Loucy (cell line): Measurements from ENCODE around the gene LTBP2.

Source experiments
- H2AFZ ChIP-seq: fragments of 200-600 bp; sonication (generic); 2 replicates; pipeline ENCODE4 v1.6.0; 2016; ENCODE audit warnings: antibody characterized with exemption, mild to moderate bottlenecking, low read length, moderate library complexity
- H3F3A ChIP-seq: fragments of 200-600 bp; 2 replicates; pipeline ENCODE4 v1.6.0; 2016; ENCODE audit warnings: antibody characterized with exemption, low read depth, mild to moderate bottlenecking
- H3K27me3 ChIP-seq: fragments of 200-600 bp; sonication (generic); 2 replicates; pipeline ENCODE4 v1.6.1; 2014; ENCODE audit warnings: low read length, mild to moderate bottlenecking; ENCODE audit not compliant: insufficient read depth, poor library complexity, severe bottlenecking
- H3K36me3 ChIP-seq: fragments of 200-600 bp; sonication (generic); 2 replicates; pipeline ENCODE4 v1.6.1; 2016; ENCODE audit warnings: low read length; ENCODE audit not compliant: insufficient read depth
- H3K4me1 ChIP-seq: fragments of 200-600 bp; sonication (generic); 2 replicates; pipeline ENCODE4 v1.5.1; 2014; ENCODE audit warnings: low read length, mild to moderate bottlenecking; ENCODE audit not compliant: insufficient read depth, poor library complexity, severe bottlenecking
- H3K4me2 ChIP-seq: fragments of 200-600 bp; sonication (generic); 2 replicates; pipeline ENCODE4 v1.6.0; 2014; ENCODE audit warnings: antibody characterized with exemption, low read length, low read depth, mild to moderate bottlenecking; ENCODE audit not compliant: poor library complexity, severe bottlenecking
- H3K4me3 ChIP-seq: fragments of 200-600 bp; sonication (generic); 2 replicates; pipeline ENCODE4 v1.5.1; 2014; ENCODE audit warnings: low read length, mild to moderate bottlenecking, mixed read lengths; ENCODE audit not compliant: poor library complexity, severe bottlenecking
- H3K79me2 ChIP-seq: fragments of 200-600 bp; sonication (generic); 2 replicates; pipeline ENCODE4 v1.6.1; 2014; ENCODE audit warnings: low read length; ENCODE audit not compliant: insufficient read depth
- H3K9ac ChIP-seq: fragments of 200-600 bp; sonication (generic); 2 replicates; pipeline ENCODE4 v1.6.0; 2014; ENCODE audit warnings: mild to moderate bottlenecking, low read depth, low read length, moderate library complexity; ENCODE audit not compliant: poor library complexity, severe bottlenecking
- H3K9me2 ChIP-seq: fragments of 200-600 bp; sonication (generic); replicated peaks from 2 replicates; pipeline ENCODE4 v1.6.1; 2016; ENCODE audit warnings: low read depth, low read length, mixed read lengths
- H3K9me3 ChIP-seq: fragments of 200-600 bp; sonication (generic); 2 replicates; pipeline ENCODE4 v1.6.1; 2014; ENCODE audit warnings: mild to moderate bottlenecking, antibody characterized with exemption, low read length, low read depth; ENCODE audit not compliant: insufficient read depth
- H4K20me1 ChIP-seq: fragments of 200-600 bp; sonication (generic); 2 replicates; pipeline ENCODE4 v1.6.0; 2014; ENCODE audit warnings: antibody characterized with exemption, low read length, mild to moderate bottlenecking; ENCODE audit not compliant: insufficient read depth, poor library complexity, severe bottlenecking
- EZH2phosphoT487 ChIP-seq: fragments of 200-600 bp; IDR thresholded peaks from 2 replicates; pipeline ENCODE4 v1.6.1; 2018; ENCODE audit warnings: antibody characterized with exemption, mild to moderate bottlenecking, moderate library complexity, borderline replicate concordance
- TF ChIP-seq, protein P1 (sequence below): fragments of 200-600 bp; sonication (generic); conservative IDR thresholded peaks from 2 replicates; pipeline ENCODE4 v1.5.1; 2014; ENCODE audit warnings: mild to moderate bottlenecking, antibody characterized with exemption, low read length

LTBP2 gene

DNA sequence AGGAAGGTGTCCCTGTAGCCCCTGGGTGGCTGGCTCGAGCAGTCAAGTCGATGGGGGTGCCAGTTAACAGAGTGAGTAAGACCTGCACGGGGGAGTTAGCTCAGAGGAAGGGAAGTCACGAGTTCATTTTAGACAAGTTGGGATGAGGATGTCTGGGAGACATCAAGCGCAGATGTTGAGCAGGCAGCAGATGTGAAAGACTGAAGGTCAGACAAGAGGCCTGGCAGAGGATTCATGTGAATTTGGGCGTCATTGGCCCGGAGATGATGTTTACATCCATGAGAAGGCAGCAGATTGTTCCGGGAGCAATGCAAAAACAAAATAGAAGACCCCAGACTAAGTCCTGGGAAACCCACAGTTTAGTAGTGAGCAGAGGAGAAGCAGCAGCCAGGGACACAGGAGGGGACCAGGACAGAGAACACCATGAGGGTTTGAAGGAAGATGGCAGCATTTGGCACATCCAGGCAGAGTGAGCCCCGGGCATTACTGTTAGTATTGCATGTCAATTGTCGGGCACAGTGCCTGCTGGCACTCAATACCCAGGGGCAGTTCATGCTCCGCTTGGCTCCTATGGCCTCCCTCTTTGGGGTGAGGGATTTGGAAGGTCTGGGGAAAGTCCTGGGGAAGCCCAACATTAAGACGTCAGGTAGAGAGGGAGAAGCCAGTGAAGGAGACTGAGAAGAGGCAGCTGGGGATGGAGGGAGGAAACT lies 15.1 kb downstream of the LTBP2 start:
- Histone ChIP-seq H3K9me2 (no peaks in the 10 kb centered on the region), H2AFZ (no peak overlapping the region), H3K9ac (no peak overlapping the region), H3F3A (no peaks in the 10 kb centered on the region), H3K36me3 (no peaks in the 10 kb centered on the region), H3K4me3 (no peak overlapping the region), H3K4me2 (no peak overlapping the region), H4K20me1 (no peaks in the 10 kb centered on the region), H3K9me3 (no peaks in the 10 kb centered on the region), H3K27me3 (no peaks in the 10 kb centered on the region), H3K79me2 (no peaks in the 10 kb centered on the region), H3K4me1 (no peaks in the 10 kb centered on the region)
- no peak for TF ChIP-seq EZH2phosphoT487
- TF ChIP-seq, protein P1, sequence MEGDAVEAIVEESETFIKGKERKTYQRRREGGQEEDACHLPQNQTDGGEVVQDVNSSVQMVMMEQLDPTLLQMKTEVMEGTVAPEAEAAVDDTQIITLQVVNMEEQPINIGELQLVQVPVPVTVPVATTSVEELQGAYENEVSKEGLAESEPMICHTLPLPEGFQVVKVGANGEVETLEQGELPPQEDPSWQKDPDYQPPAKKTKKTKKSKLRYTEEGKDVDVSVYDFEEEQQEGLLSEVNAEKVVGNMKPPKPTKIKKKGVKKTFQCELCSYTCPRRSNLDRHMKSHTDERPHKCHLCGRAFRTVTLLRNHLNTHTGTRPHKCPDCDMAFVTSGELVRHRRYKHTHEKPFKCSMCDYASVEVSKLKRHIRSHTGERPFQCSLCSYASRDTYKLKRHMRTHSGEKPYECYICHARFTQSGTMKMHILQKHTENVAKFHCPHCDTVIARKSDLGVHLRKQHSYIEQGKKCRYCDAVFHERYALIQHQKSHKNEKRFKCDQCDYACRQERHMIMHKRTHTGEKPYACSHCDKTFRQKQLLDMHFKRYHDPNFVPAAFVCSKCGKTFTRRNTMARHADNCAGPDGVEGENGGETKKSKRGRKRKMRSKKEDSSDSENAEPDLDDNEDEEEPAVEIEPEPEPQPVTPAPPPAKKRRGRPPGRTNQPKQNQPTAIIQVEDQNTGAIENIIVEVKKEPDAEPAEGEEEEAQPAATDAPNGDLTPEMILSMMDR: no peak

DNA sequence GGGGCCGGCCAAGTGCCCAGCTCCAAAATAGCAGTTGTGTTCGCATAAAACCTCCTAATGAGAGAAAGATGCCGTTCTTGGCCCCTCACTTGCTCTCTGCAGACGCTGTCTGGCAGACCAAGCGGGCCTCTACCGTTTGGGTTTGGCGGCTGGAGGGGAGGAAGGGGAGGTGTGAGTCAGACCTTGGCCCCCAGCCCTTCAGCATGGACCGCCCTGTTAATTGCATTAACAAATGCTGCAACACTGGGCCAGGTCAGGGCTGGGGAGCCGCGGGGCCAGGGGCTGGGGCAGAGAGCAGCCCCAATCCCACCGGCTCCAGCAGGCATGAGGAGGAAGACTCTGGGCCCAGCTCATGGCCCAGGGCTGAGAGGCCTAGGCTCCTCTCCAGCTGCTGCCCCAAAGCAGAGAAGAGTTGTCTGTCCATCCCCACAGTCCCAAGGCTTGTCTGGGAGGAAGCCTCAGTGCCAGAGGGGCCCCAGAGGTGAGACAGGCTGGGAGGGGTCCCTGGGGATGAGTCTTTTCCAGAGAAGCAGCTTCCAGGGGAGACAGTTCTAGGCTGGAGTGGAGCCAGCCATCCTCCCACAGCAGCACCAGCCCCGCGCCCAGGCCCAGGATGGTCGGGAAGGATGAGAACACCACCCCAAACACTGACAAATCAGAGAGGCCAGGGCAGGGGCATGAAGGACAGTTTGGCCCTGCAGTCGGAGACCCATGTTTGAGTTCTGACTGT lies 16.9 kb downstream of the LTBP2 start:
- Histone ChIP-seq H3K4me1 (no peaks in the 10 kb centered on the region), H3K9me2 (no peaks in the 10 kb centered on the region), H3K36me3 (no peaks in the 10 kb centered on the region), H3K4me3 (no peak overlapping the region), H4K20me1 (no peaks in the 10 kb centered on the region), H3K9ac (no peak overlapping the region), H3K79me2 (no peaks in the 10 kb centered on the region), H3F3A (no peaks in the 10 kb centered on the region), H3K27me3 (no peaks in the 10 kb centered on the region), H2AFZ (no peak overlapping the region), H3K4me2 (no peak overlapping the region), H3K9me3 (no peaks in the 10 kb centered on the region)
- no peak for TF ChIP-seq EZH2phosphoT487
- TF ChIP-seq, protein P1: no peak

DNA sequence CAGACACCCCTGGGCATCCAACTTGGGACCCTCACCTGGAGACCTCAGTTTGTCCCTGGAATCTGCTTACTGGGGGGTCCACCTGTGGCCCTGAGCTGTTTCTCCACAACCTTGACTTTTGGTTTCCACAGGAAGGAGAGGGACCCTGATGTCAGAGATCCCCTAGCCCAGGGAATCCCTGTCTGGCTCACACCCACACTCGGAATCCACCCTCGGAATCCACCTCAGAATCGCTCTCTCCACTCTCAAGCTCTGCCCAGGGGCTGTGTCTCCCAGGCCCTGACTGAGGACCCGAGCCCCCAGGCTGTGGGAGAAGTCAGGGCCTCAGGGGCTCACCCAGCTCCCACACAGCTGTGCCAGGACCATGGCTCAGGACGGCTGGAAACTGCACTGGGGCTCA lies 17.4 kb downstream of the LTBP2 start:
- H4K20me1 ChIP-seq: no peaks in the 10 kb centered on the region
- H3K4me1 ChIP-seq: no peaks in the 10 kb centered on the region
- no peak overlapping the region for H3K4me2 ChIP-seq
- no peaks in the 10 kb centered on the region for H3K79me2 ChIP-seq
- H3K27me3 ChIP-seq: no peaks in the 10 kb centered on the region
- H3K9ac ChIP-seq: no peak overlapping the region
- no peaks in the 10 kb centered on the region for H3F3A ChIP-seq
- no peaks in the 10 kb centered on the region for H3K9me2 ChIP-seq
- no peaks in the 10 kb centered on the region for H3K36me3 ChIP-seq
- H2AFZ ChIP-seq: no peak overlapping the region
- H3K9me3 ChIP-seq: no peaks in the 10 kb centered on the region
- TF ChIP-seq, protein P1: no peak
- TF ChIP-seq EZH2phosphoT487: no peak
- no peak overlapping the region for H3K4me3 ChIP-seq
